K562 (cell line): ENCODE results near the gene RNF175. TPM values are rescaled to one million over a fixed set of nuclear protein-coding genes. Genes with fewer than 3 reads are reported as not detected.

ENCODE experiments used
- ATAC-seq: fragments of 200-7000 bp; cut with Tn5 transposase; 3 replicates; pipeline ENCODE4 v1.9.1; 2020; ENCODE audit warnings: moderate library complexity
- BruUV-seq: library from RNA; stranded (reverse); fragments of 400-500 nt; replicated peaks from 2 replicates; lab custom pipeline; 2021; lab: Mats Ljungman, UMichigan
- CTCF ChIA-PET: fragments of 300-600 bp; formaldehyde crosslinking; extraction: SDS; loops from one replicate; lab custom pipeline; 2021; ENCODE audit warnings: low intra/inter-chr PET ratio; lab: Yijun Ruan, JAX
- POLR2A ChIA-PET: fragments of 300-600, 350-650 bp; sonication (Branson Sonifier 250); formaldehyde crosslinking; extraction: SDS; loops from one replicate; lab custom pipeline; 2021; ENCODE audit warnings: antibody characterized with exemption, inconsistent platforms; lab: Yijun Ruan, JAX
- DNase-seq, 4 experiments: peaks; one replicate each; pipeline versions ENCODE4 v3.0.0 to v3.0.0-alpha.2; 2011 to 2018; ENCODE audit warnings: low spot score in 3 of 4, mixed read lengths in 3 of 4; ENCODE audit errors: extremely low read depth in 1 of 4
- FAIRE-seq: peaks from 2 replicates; lab custom pipeline; 2011; peaks lifted over from hg19 to GRCh38; lab: Jason Lieb, UNC
- H2AFZ ChIP-seq: 2 replicates; pipeline ENCODE4 v1.6.0; 2011; ENCODE audit warnings: low read depth, low read length, control low read depth, inconsistent platforms
- H3K27ac ChIP-seq: fragments of 200-600 bp; 3 replicates; pipeline ENCODE4 v1.8.0; 2011; ENCODE audit warnings: low read depth, mild to moderate bottlenecking, control low read depth, inconsistent platforms, low read length, moderate library complexity, mixed read lengths; ENCODE audit errors: extremely low read depth
- H3K27me3 ChIP-seq, 2 experiments: fragments of 300-600 bp in 1 of 2; 2 replicates in 1 of 2; 3 replicates in 1 of 2; pipeline versions ENCODE4 v1.6.0 to v1.8.0; 2011; ENCODE audit warnings: inconsistent platforms in 2 of 2, low read length in 2 of 2, mild to moderate bottlenecking in 1 of 2, mixed read lengths in 1 of 2, moderate library complexity in 1 of 2; ENCODE audit not compliant: control insufficient read depth in 2 of 2, insufficient read depth in 2 of 2
- H3K36me3 ChIP-seq: fragments of 300-600 bp; 3 replicates; pipeline ENCODE4 v1.8.0; 2011; ENCODE audit warnings: mild to moderate bottlenecking, low read length, inconsistent platforms; ENCODE audit not compliant: control insufficient read depth, insufficient read depth
- H3K4me1 ChIP-seq, 2 experiments: fragments of 200-600 bp in 1 of 2; replicated peaks in 1 of 2; 2 replicates in 1 of 2; 3 replicates in 1 of 2; pipeline versions ENCODE4 v1.5.1 to v1.8.0; 2011; ENCODE audit warnings: inconsistent platforms in 2 of 2, low read length in 2 of 2, mild to moderate bottlenecking in 1 of 2, mixed read lengths in 1 of 2, moderate library complexity in 1 of 2; ENCODE audit not compliant: control insufficient read depth in 2 of 2, insufficient read depth in 2 of 2
- H3K4me2 ChIP-seq: 2 replicates; pipeline ENCODE4 v1.6.1; 2011; ENCODE audit warnings: low read length, control low read depth, inconsistent platforms, mixed read lengths; ENCODE audit not compliant: insufficient read depth
- H3K4me3 ChIP-seq: fragments of 200-600 bp; sonication (generic), shearing (Covaris generic); 2 replicates; pipeline ENCODE4 v1.5.1; 2016; ENCODE audit warnings: control low read depth, inconsistent platforms
- H3K79me2 ChIP-seq: fragments of 200-600 bp; 3 replicates; pipeline ENCODE4 v1.8.0; 2011; ENCODE audit warnings: low read length, inconsistent platforms; ENCODE audit not compliant: control insufficient read depth, insufficient read depth
- H3K9ac ChIP-seq, 2 experiments: 2 replicates each; pipeline versions ENCODE4 v1.6.0 to v1.6.1; 2011; ENCODE audit warnings: low read depth in 2 of 2, low read length in 2 of 2, control low read depth in 1 of 2, inconsistent platforms in 1 of 2, mild to moderate bottlenecking in 1 of 2, mixed read lengths in 1 of 2; ENCODE audit not compliant: insufficient read depth in 1 of 2
- H3K9me1 ChIP-seq: one replicate; pipeline ENCODE4 v1.6.0; 2011; ENCODE audit warnings: inconsistent platforms, mild to moderate bottlenecking, low read length, moderate library complexity; ENCODE audit not compliant: control insufficient read depth, insufficient read depth
- H3K9me3 ChIP-seq: replicated peaks from 2 replicates; pipeline ENCODE4 v1.5.1; 2011; ENCODE audit warnings: low read depth, low read length, inconsistent platforms; ENCODE audit not compliant: control insufficient read depth, insufficient read depth
- H4K20me1 ChIP-seq: replicated peaks from 2 replicates; pipeline ENCODE4 v1.6.1; 2011; ENCODE audit warnings: low read length, inconsistent platforms, mixed read lengths; ENCODE audit not compliant: control insufficient read depth, insufficient read depth
- ARHGAP35 ChIP-seq: fragments of 450-650 bp; IDR thresholded peaks from 2 replicates; pipeline ENCODE4 v1.6.1; 2018; ENCODE audit not compliant: partially characterized antibody
- FOXM1 ChIP-seq, 2 experiments: fragments of 450-650 bp in 1 of 2; sonication (generic) in 1 of 2; formaldehyde crosslinking in 1 of 2; IDR thresholded peaks; 2 replicates each; pipeline versions ENCODE4 v1.6.1 to v1.9.0; 2017 to 2022; ENCODE audit warnings: low read depth in 2 of 2, mild to moderate bottlenecking in 2 of 2, missing genetic modification reagents in 1 of 2, moderate library complexity in 1 of 2
- HIVEP1 ChIP-seq: fragments of 250-450 bp; sonication (Bioruptor Pico); IDR thresholded peaks from 2 replicates; pipeline ENCODE4 v1.4.0; 2020; ENCODE audit warnings: mild to moderate bottlenecking
- MCM5 ChIP-seq: fragments of 450-650 bp; IDR thresholded peaks from 2 replicates; pipeline ENCODE4 v1.6.1; 2016; ENCODE audit warnings: low read depth
- NR1H2 ChIP-seq: sonication (generic); formaldehyde crosslinking; IDR thresholded peaks from 2 replicates; pipeline ENCODE4 v1.4.0; 2020; ENCODE audit warnings: mild to moderate bottlenecking, missing genetic modification reagents
- PCBP1 ChIP-seq: fragments of 200-400 bp; formaldehyde crosslinking; IDR thresholded peaks from 2 replicates; pipeline ENCODE4 v1.6.1; 2018; ENCODE audit warnings: mild to moderate bottlenecking, low read depth, low read length; ENCODE audit not compliant: poor library complexity, severe bottlenecking
- ZNF277 ChIP-seq: fragments of 250-450 bp; sonication (Bioruptor Pico); IDR thresholded peaks from 2 replicates; pipeline ENCODE4 v1.8.0; 2022; ENCODE audit warnings: inconsistent platforms, mild to moderate bottlenecking, moderate library complexity, borderline replicate concordance
- ZNF609 ChIP-seq: sonication (generic); formaldehyde crosslinking; IDR thresholded peaks from 2 replicates; pipeline ENCODE4 v1.8.1; 2023; ENCODE audit warnings: missing genetic modification reagents, mild to moderate bottlenecking, borderline replicate concordance
- WGBS: fragments of 100-300 bp; shearing (Covaris generic); methylation state at CpG from one replicate; pipeline ENCODE4 v1.1.6; 2016; ENCODE audit warnings: low coverage, mixed read lengths; ENCODE audit not compliant: insufficient coverage; ENCODE audit errors: missing lambda C conversion rate; 5-methylcytosine and 5-hydroxymethylcytosine counted together
- in situ Hi-C: fragments of 300-500 bp; cut with MboI; formaldehyde crosslinking; loops from 4 replicates; pipeline ENCODE4 v1.15.0; 2018; ENCODE audit warnings: inconsistent platforms, mixed read lengths
- intact Hi-C: fragments of 100-400 bp; cut with micrococcal nuclease; formaldehyde crosslinking; loops from 2 replicates; pipeline ENCODE4 v1.14.2; 2022
- polyA plus RNA-seq, 8 experiments: library from polyadenylated mRNA; depleted of rRNA in 4 of 8; stranded (reverse) in 5 of 8; unstranded in 3 of 8; fragments of >200 nt; fragmentation: Nextera tagmentation in 2 of 8; fragmentation: Illumina TruSeq in 1 of 8; extraction: Ambion mirVana in 2 of 8; extraction: Trizol in 1 of 8; gene quantifications; 2 replicates each; pipeline versions ENCODE4 v1.2.1 to v1.2.3, GENCODE V29; 2011 to 2014; ENCODE audit warnings: inconsistent platforms in 1 of 8, missing spikeins in 1 of 8
- total RNA-seq, 7 experiments: library from RNA; depleted of rRNA in 6 of 7; stranded (reverse); fragments of >200 nt in 6 of 7; fragmentation: Illumina TruSeq in 2 of 7; extraction: Trizol in 2 of 7; gene quantifications; 2 replicates each; pipeline versions ENCODE4 v1.2.1 to v1.2.3, GENCODE V29; 2011 to 2021; ENCODE audit warnings: low replicate concordance in 1 of 7

Gene RNF175
- total and polyA plus RNA-seq, 9 of the 15 experiments (the other 6 are each of a cell fraction or from before 2014, with no cell fraction given): not detected

GRCh38 chr4:153764601-153765368 lies 5.0 kb upstream of the RNF175 start:
- 14% methylated on average over 5 of the region's 5 CpGs for WGBS
- DNase-seq (no peak), FAIRE-seq (no peak), ATAC-seq (no peak)
- BruUV-seq: no TSS peak
- Histone ChIP-seq H3K27ac (no peak overlapping the region), H3K4me1 (peaks cover 0 to 3% of the 10 kb centered on the region in 2 experiments; a peak in 3 of 5 replicates), H3K9ac (no peak overlapping the region), H3K9me1 (no peaks in the 10 kb centered on the region), H3K36me3 (no peaks in the 10 kb centered on the region), H3K4me3 (no peak overlapping the region), H3K27me3 (peaks cover 10 to 16% of the 10 kb centered on the region in 2 experiments; a peak in 4 of 5 replicates), H3K79me2 (no peaks in the 10 kb centered on the region), H4K20me1 (no peaks in the 10 kb centered on the region), H2AFZ (no peak overlapping the region), H3K9me3 (no peaks in the 10 kb centered on the region), H3K4me2 (no peak overlapping the region)
- intact Hi-C loops: no loop called here
- no peak for TF ChIP-seq ZNF277 (CRISPR knock-in tag)
- TF ChIP-seq FOXM1 (IDR thresholded peaks at IDR 0.05; ENCODE audit: low read depth): no peak
- TF ChIP-seq FOXM1 (CRISPR knock-in tag; IDR thresholded peaks at IDR 0.05; ENCODE audit: low read depth): no peak
- TF ChIP-seq ZNF609 (CRISPR knock-in tag): no peak
- no peak for TF ChIP-seq PCBP1
- TF ChIP-seq NR1H2: no peak
- no peak for TF ChIP-seq ARHGAP35
- no peak for TF ChIP-seq MCM5
- no peak for TF ChIP-seq HIVEP1 (CRISPR knock-in tag)
- ChIA-PET POLR2A (interaction anchor here (1.2 kb wide), 1 partner anchor 419 kb away, joined by 3 read pairs; no protein-coding TSS in a partner anchor), CTCF (no interaction called here)
- in situ Hi-C loops: no loop called here
